ENCODE data around the gene CDH4.

DNA sequence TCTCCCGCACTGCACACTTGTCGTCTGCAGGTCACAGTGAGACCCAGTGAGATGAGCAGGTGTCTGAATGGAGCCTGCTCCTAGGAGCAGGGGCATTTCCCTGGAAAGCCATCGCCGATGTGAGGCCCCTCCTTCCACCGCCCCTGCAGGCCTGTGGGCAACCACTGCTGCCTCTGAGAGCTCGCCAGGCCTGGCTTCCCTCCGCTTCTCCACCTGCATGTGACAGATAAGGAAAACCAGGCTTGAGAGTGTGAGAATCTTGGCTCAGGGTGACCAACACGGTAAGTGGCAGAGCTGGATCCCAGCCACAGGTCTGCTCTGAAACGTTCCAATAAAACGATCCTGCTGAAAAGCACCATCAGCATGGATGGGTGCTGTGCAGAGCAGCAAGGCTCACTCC lies 332.8 kb downstream of the CDH4 start:
- TF ChIP-seq CTCF (IDR thresholded peaks at IDR 0.05; ENCODE audit: insufficient read depth, low read length) (no peak), GABPA (IDR thresholded peaks at IDR 0.05; ENCODE audit: low read depth) (no peak), POLR2AphosphoS5 (IDR thresholded peaks at IDR 0.05; ENCODE audit: low read depth) (no peak)
